ENCODE measurements around the gene RBM18.

RBM18 gene

DNA sequence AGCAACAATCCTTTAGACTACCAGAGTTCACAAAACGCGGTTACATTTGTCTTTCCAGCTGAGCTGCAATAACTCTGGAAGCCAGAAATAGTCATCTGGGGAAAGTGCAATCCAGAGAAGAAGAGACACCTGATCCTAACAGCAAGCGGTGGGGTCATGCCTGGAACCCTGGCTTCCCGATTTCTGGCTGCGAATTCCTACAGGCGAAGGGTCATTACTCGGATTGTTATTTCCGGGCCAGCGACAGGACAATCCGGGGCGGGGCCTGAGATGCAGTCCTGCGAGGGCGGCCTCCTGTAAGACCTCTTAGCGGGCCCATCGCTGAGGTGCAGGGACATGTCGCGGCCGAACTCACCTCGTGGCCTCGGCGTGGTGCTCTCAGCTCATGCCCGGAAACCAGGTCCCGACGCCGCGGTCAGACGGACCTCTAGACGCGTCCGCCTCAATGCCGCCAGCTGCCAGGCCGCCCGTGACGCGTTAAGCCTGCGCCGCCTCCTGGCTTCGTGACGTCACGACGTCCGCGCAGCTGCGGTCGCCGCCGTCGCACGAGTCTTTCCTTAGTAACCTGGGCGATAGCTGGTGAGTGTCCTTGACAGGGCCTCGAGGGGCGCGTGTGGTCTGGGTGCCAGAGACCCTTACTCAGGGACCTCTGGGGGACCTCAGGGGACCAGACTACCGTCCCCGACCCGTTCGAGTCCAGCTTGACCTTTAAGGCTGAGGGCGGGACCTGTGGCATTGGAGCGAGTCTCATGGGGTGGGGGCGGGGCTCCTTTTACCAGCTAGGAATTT lies at the start of gene RBM18, which contains the start of gene MRRF:
Gene RBM18 (minus strand): TSS at position 481 of the 789 bp plus-strand sequence. CDS start 3,348 bp downstream, outside the sequence.
Gene MRRF (plus strand): TSS at position 523 of the 789 bp plus-strand sequence. CDS start 6,010 bp downstream, outside the sequence.
- peak; percentile 41 for DNase-seq (ENCODE audit: low read depth, low spot score)
- H3K4me3 ChIP-seq (ENCODE audit: low read depth, low read length): peak within 1 kb of the TSS; percentile 96
- POLR2A ChIA-PET: interaction anchor here (0.8 to 1.2 kb wide), 3 partner anchors 11 to 165 kb away, joined by 3 read pairs; no protein-coding TSS in a partner anchor
- CTCF ChIA-PET: interaction anchor here (0.6 to 3.0 kb wide), 13 partner anchors 17 to 167 kb away, joined by 3 to 15 read pairs (median 4); no protein-coding TSS in a partner anchor
- TF ChIP-seq CTCF (IDR thresholded peaks at IDR 0.05; ENCODE audit: insufficient read depth, low read length, missing control alignments): no peak

- POLR2A ChIA-PET: no interaction called here
- no peak for DNase-seq (ENCODE audit: low read depth, low spot score)
- H3K4me3 ChIP-seq (ENCODE audit: low read depth, low read length): no peak overlapping the region
- no peak for TF ChIP-seq CTCF (IDR thresholded peaks at IDR 0.05; ENCODE audit: insufficient read depth, low read length, missing control alignments)
- CTCF ChIA-PET: interaction anchor here (1.0 kb wide), 1 partner anchor 188 kb away, joined by 4 read pairs; no protein-coding TSS in a partner anchor
Measured at GRCh38 chr9:122314165-122314564, 49.5 kb upstream of the RBM18 start.

- POLR2A ChIA-PET: no interaction called here
- H3K4me3 ChIP-seq (ENCODE audit: low read depth, low read length): no peak overlapping the region
- TF ChIP-seq CTCF (IDR thresholded peaks at IDR 0.05; ENCODE audit: insufficient read depth, low read length, missing control alignments): no peak
- no peak for DNase-seq (ENCODE audit: low read depth, low spot score)
- CTCF ChIA-PET: interaction anchor here (1.1 to 1.7 kb wide), 2 partner anchors 185 to 498 kb away, joined by 3 read pairs; no protein-coding TSS in a partner anchor
Measured at GRCh38 chr9:122309861-122310260, 45.2 kb upstream of the RBM18 start.

GRCh38 chr9:122307925-122308324 lies 43.3 kb upstream of the RBM18 start:
- CTCF ChIA-PET: interaction anchor here (1.7 to 2.5 kb wide), 2 partner anchors 182 to 209 kb away, joined by 6 to 11 read pairs; no protein-coding TSS in a partner anchor
- no peak for TF ChIP-seq CTCF (IDR thresholded peaks at IDR 0.05; ENCODE audit: insufficient read depth, low read length, missing control alignments)
- H3K4me3 ChIP-seq (ENCODE audit: low read depth, low read length): no peak overlapping the region
- DNase-seq (ENCODE audit: low read depth, low spot score): no peak
- POLR2A ChIA-PET: no interaction called here

DNA sequence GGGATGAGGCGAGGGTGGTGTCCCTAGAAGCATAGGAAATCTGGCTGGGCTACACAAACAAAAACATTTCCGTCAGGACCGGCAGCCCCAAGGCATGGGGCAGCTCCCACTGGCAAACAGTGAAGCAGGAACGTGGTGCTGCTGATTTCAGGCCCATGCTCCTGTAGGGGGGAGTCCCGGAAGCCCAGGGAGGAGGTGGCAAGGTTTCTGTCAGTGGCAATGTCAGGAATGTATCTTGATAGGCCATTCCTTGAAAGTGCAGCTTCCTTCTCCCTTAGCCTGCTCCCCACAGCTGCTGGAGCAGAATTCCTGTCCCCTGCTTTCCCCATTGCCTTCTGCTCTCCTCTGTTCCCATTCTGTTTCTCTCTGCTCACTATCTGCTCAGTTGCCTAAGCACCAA lies 42.4 kb upstream of the RBM18 start:
- no peak overlapping the region for H3K4me3 ChIP-seq (ENCODE audit: low read depth, low read length)
- CTCF ChIA-PET: interaction anchor here (1.7 to 2.5 kb wide), 3 partner anchors 43 to 208 kb away, joined by 6 to 11 read pairs (median 8); no protein-coding TSS in a partner anchor
- no peak for TF ChIP-seq CTCF (IDR thresholded peaks at IDR 0.05; ENCODE audit: insufficient read depth, low read length, missing control alignments)
- DNase-seq (ENCODE audit: low read depth, low spot score): no peak
- POLR2A ChIA-PET: no interaction called here

Measured in AG04449 (cell line).